Caco-2 (cell line): ENCODE data around the gene SBNO2. TPM values are rescaled to one million over a fixed set of nuclear protein-coding genes. Genes with fewer than 3 reads are reported as not detected.

ENCODE experiments used
- BruUV-seq: library from RNA; stranded (reverse); fragments of 400-500 nt; replicated peaks from 2 replicates; lab custom pipeline; 2021; lab: Mats Ljungman, UMichigan
- CTCF ChIA-PET: fragments of 300-600 bp; sonication (Branson Sonifier 250); formaldehyde crosslinking; loops from one replicate; lab custom pipeline; 2022; ENCODE audit warnings: antibody characterized with exemption; lab: Charles Lee
- POLR2A ChIA-PET: fragments of 300-600 bp; sonication (Branson Sonifier 250); formaldehyde crosslinking; loops from one replicate; lab custom pipeline; 2022; ENCODE audit warnings: antibody characterized with exemption; lab: Charles Lee
- DNase-seq, 2 experiments: peaks; one replicate each; pipeline versions ENCODE4 v3.0.0 to v3.0.0-alpha.2; 2020 to 2022
- H3K27me3 ChIP-seq: replicated peaks from 2 replicates; pipeline ENCODE4 v1.6.0; 2011; ENCODE audit warnings: low read length; ENCODE audit not compliant: control insufficient read depth, insufficient read depth
- H3K36me3 ChIP-seq: 2 replicates; pipeline ENCODE4 v1.5.1; 2011; ENCODE audit warnings: low read length; ENCODE audit not compliant: control insufficient read depth, insufficient read depth
- H3K4me1 ChIP-seq: fragments of 250-450 bp; sonication (Bioruptor Pico); 2 replicates; pipeline ENCODE4 v1.5.1; 2020; ENCODE audit warnings: mild to moderate bottlenecking
- H3K4me3 ChIP-seq: 2 replicates; pipeline ENCODE4 v1.5.1; 2011; ENCODE audit warnings: low read depth, mild to moderate bottlenecking, control low read depth, low read length
- H3K9me3 ChIP-seq: fragments of 250-450 bp; sonication (Bioruptor Pico); 2 replicates; pipeline ENCODE4 v1.5.1; 2020; ENCODE audit warnings: mild to moderate bottlenecking, moderate library complexity
- H3K27ac Mint-ChIP-seq: one replicate; pipeline ENCODE4 v1.8.0; 2022; ENCODE audit warnings: mixed read lengths; ENCODE audit not compliant: unreplicated experiment
- H3K27me3 Mint-ChIP-seq: one replicate; pipeline ENCODE4 v1.8.0; 2022; ENCODE audit warnings: mixed read lengths; ENCODE audit not compliant: insufficient read depth, unreplicated experiment
- H3K36me3 Mint-ChIP-seq: one replicate; pipeline ENCODE4 v1.8.0; 2022; ENCODE audit warnings: mild to moderate bottlenecking, mixed read lengths; ENCODE audit not compliant: insufficient read depth, unreplicated experiment
- H3K4me1 Mint-ChIP-seq: one replicate; pipeline ENCODE4 v1.8.0; 2022; ENCODE audit warnings: low read depth, mixed read lengths; ENCODE audit not compliant: unreplicated experiment
- H3K4me3 Mint-ChIP-seq: one replicate; pipeline ENCODE4 v1.8.0; 2022; ENCODE audit warnings: mild to moderate bottlenecking, moderate library complexity, mixed read lengths; ENCODE audit not compliant: unreplicated experiment
- H3K9me3 Mint-ChIP-seq: one replicate; pipeline ENCODE4 v1.8.0; 2022; ENCODE audit warnings: mixed read lengths; ENCODE audit not compliant: unreplicated experiment
- CTCF ChIP-seq, 2 experiments: fragments of 200-600 bp in 1 of 2; IDR thresholded peaks; 1 replicate in 1 of 2; 2 replicates in 1 of 2; pipeline versions ENCODE4 v1.5.1 to v1.8.0; 2011 to 2022; ENCODE audit warnings: antibody characterized with exemption in 1 of 2, control low read depth in 1 of 2, inconsistent platforms in 1 of 2, low read depth in 1 of 2, low read length in 1 of 2, mild to moderate bottlenecking in 1 of 2, moderate library complexity in 1 of 2; ENCODE audit not compliant: insufficient read depth in 1 of 2, severe bottlenecking in 1 of 2, unreplicated experiment in 1 of 2
- intact Hi-C: fragments of 100-400 bp; cut with micrococcal nuclease; formaldehyde crosslinking; loops from one replicate; pipeline ENCODE4 v1.10.0; 2022; ENCODE audit not compliant: unreplicated experiment
- total RNA-seq: library from RNA; stranded (reverse); gene quantifications from 2 replicates; pipeline ENCODE4 v1.2.3, GENCODE V29; 2022

The SBNO2 gene
- total RNA-seq, 1 experiment from 2014 or later: 41.2 TPM

- no peak overlapping the region for H3K4me3 Mint-ChIP-seq
- no peaks in the 10 kb centered on the region for H3K27me3 ChIP-seq
- DNase-seq: no peak
- TF ChIP-seq CTCF (IDR thresholded peaks at IDR 0.05; ENCODE audit: insufficient read depth in 1 of 2, low read depth in 1 of 2, low read length in 1 of 2, severe bottlenecking in 1 of 2, unreplicated experiment in 1 of 2): no peak
- H3K27me3 Mint-ChIP-seq: no peaks in the 10 kb centered on the region
- no TSS peak for BruUV-seq
- peaks cover 54% of the 10 kb centered on the region for H3K36me3 Mint-ChIP-seq
- ChIA-PET POLR2A (no interaction called here), CTCF (no interaction called here)
- H3K9me3 Mint-ChIP-seq: peaks cover 18% of the 10 kb centered on the region
- H3K4me1 ChIP-seq: no peaks in the 10 kb centered on the region
- H3K4me3 ChIP-seq: no peak overlapping the region
- H3K4me1 Mint-ChIP-seq: no peaks in the 10 kb centered on the region
- H3K9me3 ChIP-seq: no peaks in the 10 kb centered on the region
- intact Hi-C loops: no loop called here
- no peak overlapping the region for H3K27ac Mint-ChIP-seq
- peaks cover 4% of the 10 kb centered on the region for H3K36me3 ChIP-seq
These were observed 26.0 kb downstream of the SBNO2 start for GRCh38 chr19:1147934-1148549.

- intact Hi-C loops: no loop called here
- H3K4me1 ChIP-seq: no peaks in the 10 kb centered on the region
- Mint-ChIP-seq H3K36me3 (peaks cover 52% of the 10 kb centered on the region), H3K9me3 (peaks cover 18% of the 10 kb centered on the region), H3K27ac (no peak overlapping the region), H3K4me3 (no peak overlapping the region), H3K27me3 (no peaks in the 10 kb centered on the region), H3K4me1 (no peaks in the 10 kb centered on the region)
- no peak for TF ChIP-seq CTCF (IDR thresholded peaks at IDR 0.05; ENCODE audit: insufficient read depth in 1 of 2, low read depth in 1 of 2, low read length in 1 of 2, severe bottlenecking in 1 of 2, unreplicated experiment in 1 of 2)
- H3K36me3 ChIP-seq: peaks cover 5% of the 10 kb centered on the region
- no TSS peak for BruUV-seq
- POLR2A ChIA-PET: interaction anchor here (0.6 kb wide), 1 partner anchor 122 kb away, joined by 5 read pairs; no protein-coding TSS in a partner anchor
- DNase-seq: no peak
- CTCF ChIA-PET: interaction anchor here (0.6 kb wide), 1 partner anchor 358 kb away, joined by 9 read pairs; no protein-coding TSS in a partner anchor
- no peaks in the 10 kb centered on the region for H3K27me3 ChIP-seq
- no peak overlapping the region for H3K4me3 ChIP-seq
- H3K9me3 ChIP-seq: no peaks in the 10 kb centered on the region
These were observed 26.9 kb downstream of the SBNO2 start for GRCh38 chr19:1146858-1147780.

GRCh38 chr19:1146412-1146699 lies 27.7 kb downstream of the SBNO2 start:
- ChIA-PET POLR2A (interaction anchor here (0.6 kb wide), 1 partner anchor 122 kb away, joined by 5 read pairs; no protein-coding TSS in a partner anchor), CTCF (no interaction called here)
- H3K27ac Mint-ChIP-seq: peak overlapping the region; percentile 51

More at GRCh38 chr19:1146412-1146699, 27.7 kb downstream of the SBNO2 start:
- Histone ChIP-seq H3K36me3 (peaks cover 5% of the 10 kb centered on the region), H3K4me1 (no peaks in the 10 kb centered on the region), H3K4me3 (no peak overlapping the region), H3K27me3 (no peaks in the 10 kb centered on the region), H3K9me3 (no peaks in the 10 kb centered on the region)
- Mint-ChIP-seq H3K36me3 (peaks cover 52% of the 10 kb centered on the region), H3K9me3 (peaks cover 18% of the 10 kb centered on the region), H3K4me1 (no peaks in the 10 kb centered on the region), H3K27me3 (no peaks in the 10 kb centered on the region), H3K4me3 (no peak overlapping the region)
- DNase-seq: no peak
- no TSS peak for BruUV-seq
- intact Hi-C loops: no loop called here
- TF ChIP-seq CTCF (IDR thresholded peaks at IDR 0.05; ENCODE audit: insufficient read depth in 1 of 2, low read depth in 1 of 2, low read length in 1 of 2, severe bottlenecking in 1 of 2, unreplicated experiment in 1 of 2): no peak
